AG09319 (cell line): ENCODE data around the gene CLEC16A.

ENCODE experiments used
- DNase-seq: peaks from one replicate; pipeline ENCODE4 v3.0.0-alpha.2; 2010; ENCODE audit warnings: low read depth; ENCODE audit errors: extremely low read depth
- TF ChIP-seq, protein P1 (sequence below): IDR thresholded peaks from 2 replicates; pipeline ENCODE4 v1.5.1; 2011; ENCODE audit warnings: low read depth, mild to moderate bottlenecking, inconsistent platforms, low read length, moderate library complexity

Gene CLEC16A

DNA sequence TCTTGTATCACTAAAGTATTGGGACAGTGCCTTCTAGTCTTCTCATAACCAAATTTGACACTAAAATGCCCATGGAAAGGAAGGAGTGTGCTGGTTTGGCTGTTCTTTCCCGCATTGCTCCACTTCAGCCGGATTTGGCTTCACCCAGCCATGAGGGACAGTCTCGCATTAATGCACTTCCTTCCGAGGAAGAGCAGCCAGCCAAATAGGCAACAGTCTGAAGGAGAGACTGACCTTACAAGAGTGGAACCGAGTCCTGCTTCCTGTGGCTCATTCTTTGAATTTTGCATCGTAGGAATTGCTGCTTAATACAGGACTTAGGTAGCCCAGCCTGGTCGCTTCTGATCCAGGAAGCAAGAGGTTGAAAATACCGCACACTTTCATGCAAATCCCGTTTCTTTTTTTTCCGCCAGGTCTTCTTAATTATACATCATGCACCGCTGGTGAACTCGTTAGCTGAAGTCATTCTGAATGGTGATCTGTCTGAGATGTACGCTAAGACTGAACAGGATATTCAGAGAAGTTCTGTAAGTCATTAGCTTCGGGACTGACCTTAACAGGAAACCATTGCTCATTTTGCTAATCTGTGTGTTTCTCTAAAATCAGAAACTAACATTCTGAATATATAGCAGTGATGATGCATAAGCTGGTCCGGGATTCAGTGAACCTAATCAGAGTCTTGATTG is 38.2 kb downstream of the CLEC16A start:
- DNase-seq = peak; percentile 52
- TF ChIP-seq, protein P1, sequence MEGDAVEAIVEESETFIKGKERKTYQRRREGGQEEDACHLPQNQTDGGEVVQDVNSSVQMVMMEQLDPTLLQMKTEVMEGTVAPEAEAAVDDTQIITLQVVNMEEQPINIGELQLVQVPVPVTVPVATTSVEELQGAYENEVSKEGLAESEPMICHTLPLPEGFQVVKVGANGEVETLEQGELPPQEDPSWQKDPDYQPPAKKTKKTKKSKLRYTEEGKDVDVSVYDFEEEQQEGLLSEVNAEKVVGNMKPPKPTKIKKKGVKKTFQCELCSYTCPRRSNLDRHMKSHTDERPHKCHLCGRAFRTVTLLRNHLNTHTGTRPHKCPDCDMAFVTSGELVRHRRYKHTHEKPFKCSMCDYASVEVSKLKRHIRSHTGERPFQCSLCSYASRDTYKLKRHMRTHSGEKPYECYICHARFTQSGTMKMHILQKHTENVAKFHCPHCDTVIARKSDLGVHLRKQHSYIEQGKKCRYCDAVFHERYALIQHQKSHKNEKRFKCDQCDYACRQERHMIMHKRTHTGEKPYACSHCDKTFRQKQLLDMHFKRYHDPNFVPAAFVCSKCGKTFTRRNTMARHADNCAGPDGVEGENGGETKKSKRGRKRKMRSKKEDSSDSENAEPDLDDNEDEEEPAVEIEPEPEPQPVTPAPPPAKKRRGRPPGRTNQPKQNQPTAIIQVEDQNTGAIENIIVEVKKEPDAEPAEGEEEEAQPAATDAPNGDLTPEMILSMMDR = no peak

DNA sequence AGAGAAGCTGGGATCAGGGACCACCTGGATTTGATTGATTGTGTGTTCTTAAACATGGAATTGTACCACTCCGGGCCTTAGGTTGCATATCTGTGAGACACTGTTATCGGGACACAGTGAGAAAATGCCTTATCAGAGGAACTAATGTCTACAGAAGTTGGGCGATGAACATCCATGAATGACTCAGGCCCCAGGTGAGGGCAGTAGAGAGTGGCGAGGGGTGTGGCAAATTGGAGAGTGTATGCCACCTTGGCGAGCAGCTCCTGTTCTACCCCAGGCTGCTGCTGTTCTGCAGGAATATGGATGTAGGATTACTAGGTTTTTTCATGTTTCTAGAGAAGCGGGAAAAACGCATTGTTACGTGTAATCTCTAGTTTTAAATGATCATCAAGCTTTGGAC is 38.8 kb downstream of the CLEC16A start:
- TF ChIP-seq, protein P1 = peak; percentile 4; the same call in 1 of the 2 replicates
- DNase-seq = no peak

DNA sequence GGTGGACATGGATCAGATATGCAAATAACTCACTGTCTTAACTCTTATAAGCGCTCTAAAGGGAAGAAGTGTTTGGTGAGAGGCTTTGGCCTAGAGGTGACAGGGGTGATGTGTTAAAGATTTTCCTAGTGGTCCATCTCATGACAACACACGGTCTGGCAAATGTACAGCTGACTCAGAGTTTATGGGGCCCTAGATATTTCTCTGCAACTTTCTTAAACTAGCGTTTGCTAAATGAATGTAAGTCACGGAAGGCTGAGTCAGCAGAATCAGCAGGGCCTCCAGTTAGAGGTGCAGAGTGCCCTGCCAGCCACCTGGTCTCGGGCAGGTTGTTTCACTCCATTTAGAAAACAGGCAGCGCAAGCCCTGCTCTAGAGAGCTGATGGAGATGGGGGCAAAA is 40.1 kb downstream of the CLEC16A start:
- no peak for DNase-seq
- TF ChIP-seq, protein P1 = no peak

DNA sequence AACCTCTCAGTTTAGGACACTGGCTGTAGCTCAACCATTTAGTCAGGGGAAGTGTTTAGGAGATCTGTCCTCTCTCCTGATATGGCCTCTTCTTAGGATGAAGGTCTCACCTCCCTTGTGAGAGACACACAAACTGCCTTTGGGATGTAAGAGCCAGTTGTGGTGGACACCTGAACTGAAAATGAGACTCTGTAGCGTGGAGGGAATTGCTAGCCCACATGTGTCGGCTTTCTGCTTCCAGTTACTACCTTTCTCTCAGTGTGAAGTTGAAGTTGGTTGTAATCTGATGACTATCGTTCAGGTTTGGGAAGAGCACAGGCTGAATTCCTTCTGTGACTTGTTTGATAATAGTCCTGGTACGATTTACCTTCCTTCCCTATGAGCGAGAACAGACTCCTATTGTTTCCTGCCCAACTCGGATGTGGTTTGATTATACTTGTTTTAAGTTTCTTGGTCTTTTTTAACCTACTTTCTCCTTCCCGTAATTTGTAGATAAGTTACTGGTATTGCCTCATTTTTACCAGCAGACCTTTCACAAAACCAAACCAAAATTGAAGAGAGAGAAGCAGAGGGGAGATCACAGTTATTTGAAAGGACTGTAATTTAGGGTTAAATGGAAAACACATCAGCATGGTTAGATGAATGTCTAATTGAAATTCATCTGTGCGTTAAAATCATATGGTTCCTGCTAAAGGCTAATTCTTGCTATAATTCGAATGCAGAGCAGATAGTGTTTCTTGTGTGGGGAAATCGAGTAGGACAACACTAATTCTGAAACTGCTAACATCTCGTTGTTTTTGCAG is 43.2 kb downstream of the CLEC16A start:
- no peak for DNase-seq
- TF ChIP-seq, protein P1 = no peak

DNA sequence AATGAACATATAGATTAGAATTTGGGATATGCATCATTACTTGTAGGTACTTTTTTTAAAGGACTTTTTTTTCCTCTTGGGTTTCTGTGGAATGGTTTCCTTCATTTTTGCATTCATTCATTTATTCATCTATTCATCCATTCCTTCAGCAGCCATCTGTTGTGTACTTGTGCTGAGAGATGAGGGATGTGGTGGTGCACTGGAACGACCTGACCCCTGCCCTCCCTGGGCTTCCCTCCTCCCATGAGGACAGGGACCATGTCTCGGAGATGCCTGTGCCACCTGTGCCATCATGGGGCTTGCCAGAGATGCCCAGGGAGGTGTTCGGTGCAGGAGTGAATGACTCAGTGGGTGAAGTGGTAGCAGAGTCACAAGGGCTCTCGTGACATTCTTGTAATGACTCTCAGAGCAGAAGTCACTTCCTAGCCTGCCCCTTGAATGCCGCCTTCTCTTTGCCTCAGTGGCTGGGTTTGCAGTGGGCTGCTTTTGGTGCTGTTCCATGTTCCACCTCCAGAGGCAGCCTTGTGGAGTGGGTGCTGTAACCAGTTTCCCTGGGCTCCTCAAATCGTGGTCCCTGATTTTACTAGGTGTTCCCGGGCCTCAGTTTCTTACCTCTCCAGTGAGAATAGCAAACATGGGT is 43.9 kb downstream of the CLEC16A start:
- no peak for DNase-seq
- TF ChIP-seq, protein P1 = peak; percentile 11

DNA sequence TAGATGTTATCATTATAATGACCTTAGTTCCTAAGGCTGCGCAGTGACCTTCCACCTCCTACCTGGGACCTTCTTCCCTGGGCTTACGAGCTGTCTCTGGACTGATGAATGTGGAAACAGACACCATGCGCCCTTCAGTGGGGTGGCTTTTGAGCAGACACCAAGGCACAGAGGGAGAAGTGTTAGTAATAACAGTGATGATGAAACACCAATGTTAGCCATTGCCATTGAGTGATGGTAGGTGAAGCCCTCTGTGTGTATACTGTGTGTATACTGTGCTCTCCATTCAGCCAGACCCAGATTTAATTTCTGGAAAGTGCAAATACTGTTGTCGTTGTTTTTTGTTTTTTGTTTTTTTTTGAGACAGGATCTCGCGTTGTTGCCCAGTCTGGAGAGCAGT is 44.5 kb downstream of the CLEC16A start:
- TF ChIP-seq, protein P1 = no peak
- no peak for DNase-seq

DNA sequence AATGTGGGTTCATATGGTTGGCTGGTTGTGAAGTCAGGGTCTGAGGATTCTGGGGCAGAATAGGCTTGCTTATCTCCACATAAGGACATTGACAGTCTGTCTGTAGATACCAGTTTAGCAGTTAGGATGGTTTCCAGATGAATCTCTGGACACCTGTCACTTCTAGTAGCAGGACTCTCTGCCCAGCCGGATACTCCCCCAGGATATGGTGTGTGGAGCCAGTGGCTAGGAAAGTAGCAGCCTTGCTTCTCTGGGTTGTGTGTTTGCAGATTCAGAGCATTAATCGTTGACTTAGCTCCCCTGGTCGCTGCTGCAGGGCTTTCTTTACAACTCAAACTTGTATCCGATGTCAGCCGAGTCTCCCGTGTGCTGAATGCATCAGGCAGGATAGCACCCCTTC is 45.2 kb downstream of the CLEC16A start:
- no peak for DNase-seq
- TF ChIP-seq, protein P1 = no peak
